ENCODE data around the gene CACNB3. TPM values are rescaled to one million over a fixed set of nuclear protein-coding genes. Genes with fewer than 3 reads are reported as not detected.

Gene CACNB3
- total and polyA plus RNA-seq, 2 of the 8 experiments (the other 6 are each of a cell fraction or from before 2014, with no cell fraction given), result 12.5 to 16.0 TPM

GRCh38 chr12:48868451-48868850 lies 50.2 kb downstream of the CACNB3 start:
- Histone ChIP-seq H4K8ac (ENCODE audit: extremely low read depth, insufficient read depth, low read length) (no peak overlapping the region; the same call in 1 of the 2 replicates), H3K9ac (replicated peaks in 1 of 4; ENCODE audit: extremely low read depth in 1 of 4, low read depth in 3 of 4, low read length in 3 of 4) (no peak overlapping the region), H3K18ac (ENCODE audit: extremely low read depth, low read length) (no peak overlapping the region), H2BK120ac (replicated peaks; ENCODE audit: low read depth, low read length) (no peak overlapping the region), H2AK5ac (ENCODE audit: low read depth, low read length) (no peak overlapping the region), H3K56ac (replicated peaks; ENCODE audit: insufficient read length, low read depth, low read length) (no peak overlapping the region), H4K20me1 (replicated peaks in 1 of 2; ENCODE audit: control insufficient read depth in 1 of 2, insufficient read depth in 2 of 2, low read length in 2 of 2) (peaks cover 8 to 15% of the 10 kb centered on the region in 2 experiments), H2AFZ (ENCODE audit: low read length) (no peak overlapping the region), H3K36me3 (ENCODE audit: control insufficient read depth in 2 of 4, insufficient read depth in 4 of 4, low read length in 3 of 4) (peaks cover 0 to 3% (median 0%) of the 10 kb centered on the region in 4 experiments; a peak in 1 of 8 replicates), H3K4ac (replicated peaks; ENCODE audit: insufficient read length, low read depth, low read length) (no peak overlapping the region), H2BK20ac (ENCODE audit: low read length) (no peak overlapping the region), H3K23ac (ENCODE audit: insufficient read length) (no peak overlapping the region), H3K79me2 (ENCODE audit: control insufficient read depth in 1 of 2, insufficient read depth in 2 of 2, low read length in 2 of 2) (peaks cover 3 to 21% of the 10 kb centered on the region in 2 experiments; a peak in 3 of 4 replicates), H3K27ac (ENCODE audit: low read depth, low read length) (no peak overlapping the region), H3K79me1 (ENCODE audit: low read depth, low read length) (no peaks in the 10 kb centered on the region), H3K4me1 (replicated peaks in 1 of 4; ENCODE audit: control insufficient read depth in 3 of 4, insufficient read depth in 4 of 4, low read length in 3 of 4) (peaks cover 7 to 20% (median 14%) of the 10 kb centered on the region in 4 experiments), H3K27me3 (replicated peaks in 1 of 4; ENCODE audit: control insufficient read depth in 3 of 4, extremely low read depth in 1 of 4, insufficient read depth in 3 of 4, low read length in 3 of 4) (no peaks in the 10 kb centered on the region), H4K5ac (ENCODE audit: insufficient read length, low read depth, low read length) (no peak overlapping the region), H3K14ac (ENCODE audit: insufficient read length) (no peak overlapping the region), H2BK15ac (ENCODE audit: low read length) (0 out of 2 replicates have a peak overlapping the region, but pooled peaks have one; percentile 95), H3K9me3 (ENCODE audit: insufficient read depth in 2 of 2, low read depth in 1 of 2, low read length in 1 of 2) (no peaks in the 10 kb centered on the region), H3K4me2 (ENCODE audit: insufficient read depth in 1 of 2, low read depth in 2 of 2, low read length in 2 of 2) (no peak overlapping the region), H2BK5ac (ENCODE audit: low read depth, low read length) (0 out of 2 replicates have a peak overlapping the region, but pooled peaks have one; percentile 13), H3K23me2 (ENCODE audit: low read depth, low read length) (peaks cover 10% of the 10 kb centered on the region), H4K91ac (replicated peaks; ENCODE audit: insufficient read length, low read length) (no peak overlapping the region), H3K4me3 (ENCODE audit: extremely low read depth in 1 of 4, insufficient read depth in 2 of 4, low read depth in 3 of 4, low read length in 4 of 4) (no peak overlapping the region), H2BK12ac (ENCODE audit: low read depth, low read length) (no peak overlapping the region)
- DNase-seq (ENCODE audit: low read depth in 1 of 2, low spot score in 2 of 2), result no peak
- no peak for FAIRE-seq
- POLR2A ChIA-PET (ENCODE audit: partially characterized antibody), result interaction anchor here (1.6 to 22.9 kb wide), 3 partner anchors 9 to 14 kb away, joined by 6 to 651 read pairs (median 203); partner anchors contain the start of gene DDX23
- 90% methylated on average over 1 of the region's 2 CpGs; no CpG with 5 or more reads in 1 of the 2 experiments for WGBS, 2 experiments (ENCODE audit: extremely low coverage in 1 of 2, insufficient coverage in 1 of 2, insufficient read length in 1 of 2, insufficient replicate concordance in 2 of 2, low coverage in 1 of 2, low lambda C conversion rate in 2 of 2, missing lambda C conversion rate in 1 of 2)
- CTCF ChIA-PET (ENCODE audit: partially characterized antibody), result interaction anchor here (0.7 to 26.4 kb wide), 6 partner anchors 10 to 109 kb away, joined by 3 to 678 read pairs (median 6); partner anchors contain the start of gene DDX23
- TF ChIP-seq E2F6 (IDR thresholded peaks at IDR 0.05) (no peak), RNF2 (IDR thresholded peaks at IDR 0.05; ENCODE audit: borderline replicate concordance, low read depth, low read length, missing control alignments, poor library complexity, severe bottlenecking) (no peak), SRF (IDR thresholded peaks at IDR 0.05; ENCODE audit: low read depth, low read length) (no peak), CBX5 (IDR thresholded peaks at IDR 0.05; ENCODE audit: low read depth, low read length) (no peak), CBX8 (IDR thresholded peaks at IDR 0.05; ENCODE audit: borderline replicate concordance, low read depth, low read length) (no peak), SP1 (IDR thresholded peaks at IDR 0.05; ENCODE audit: low read depth, low read length) (no peak), SIX5 (IDR thresholded peaks at IDR 0.05; ENCODE audit: low read depth, low read length) (no peak), CHD2 (IDR thresholded peaks at IDR 0.05; ENCODE audit: low read length) (no peak), ATF2 (IDR thresholded peaks at IDR 0.05; ENCODE audit: low read length) (no peak)

All from H1 (cell line).